CD4-positive, alpha-beta T cell treated with Interleukin-12 subunit alpha and Interleukin-12 subunit beta, for 1 hour (primary cell): ENCODE results near the gene CHTF18.
"Not testable (repeated sequence)": the region's sequence is repeated elsewhere in the genome, so short reads cannot be mapped to it uniquely, and the experiment has no call there.

Source experiments
- DNase-seq: peaks from one replicate; pipeline ENCODE4 v3.0.0-alpha.2; 2020

Gene CHTF18

DNA sequence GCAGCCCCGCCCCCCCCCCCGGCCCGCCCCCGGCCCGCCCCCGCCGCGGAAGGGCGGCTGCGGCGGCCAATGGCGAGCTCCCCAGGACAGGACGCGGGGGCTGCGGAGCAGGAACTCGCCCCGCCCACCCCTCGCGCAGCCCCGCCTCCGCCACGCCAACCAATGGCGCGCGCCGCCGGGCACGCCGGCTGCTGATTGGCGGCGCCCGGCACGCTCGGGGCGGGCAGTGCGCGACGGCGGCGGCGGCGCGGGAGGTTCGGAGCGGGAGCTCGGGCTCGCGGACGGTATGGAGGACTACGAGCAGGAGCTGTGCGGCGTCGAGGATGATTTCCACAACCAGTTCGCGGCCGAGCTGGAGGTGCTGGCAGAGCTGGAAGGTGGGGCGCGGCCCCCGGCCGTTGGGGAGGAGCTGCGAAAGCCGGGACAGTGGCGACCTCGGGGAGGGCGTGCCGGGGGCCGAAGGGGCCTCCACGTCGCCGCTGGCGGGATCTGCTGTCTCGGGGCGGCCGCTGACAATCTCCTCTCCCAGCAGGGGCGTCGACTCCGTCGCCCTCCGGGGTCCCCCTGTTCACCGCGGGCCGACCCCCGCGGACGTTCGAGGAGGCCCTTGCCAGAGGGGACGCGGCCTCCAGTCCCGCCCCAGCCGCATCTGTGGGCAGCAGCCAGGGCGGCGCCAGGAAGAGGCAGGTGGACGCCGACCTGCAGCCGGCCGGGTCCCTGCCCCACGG is at the start of gene CHTF18:
TSS of gene CHTF18 (plus strand) at position 222 of the 728 bp plus-strand sequence. CDS start at position 287, 65 bp downstream.
- peak; percentile 97 for DNase-seq

DNA sequence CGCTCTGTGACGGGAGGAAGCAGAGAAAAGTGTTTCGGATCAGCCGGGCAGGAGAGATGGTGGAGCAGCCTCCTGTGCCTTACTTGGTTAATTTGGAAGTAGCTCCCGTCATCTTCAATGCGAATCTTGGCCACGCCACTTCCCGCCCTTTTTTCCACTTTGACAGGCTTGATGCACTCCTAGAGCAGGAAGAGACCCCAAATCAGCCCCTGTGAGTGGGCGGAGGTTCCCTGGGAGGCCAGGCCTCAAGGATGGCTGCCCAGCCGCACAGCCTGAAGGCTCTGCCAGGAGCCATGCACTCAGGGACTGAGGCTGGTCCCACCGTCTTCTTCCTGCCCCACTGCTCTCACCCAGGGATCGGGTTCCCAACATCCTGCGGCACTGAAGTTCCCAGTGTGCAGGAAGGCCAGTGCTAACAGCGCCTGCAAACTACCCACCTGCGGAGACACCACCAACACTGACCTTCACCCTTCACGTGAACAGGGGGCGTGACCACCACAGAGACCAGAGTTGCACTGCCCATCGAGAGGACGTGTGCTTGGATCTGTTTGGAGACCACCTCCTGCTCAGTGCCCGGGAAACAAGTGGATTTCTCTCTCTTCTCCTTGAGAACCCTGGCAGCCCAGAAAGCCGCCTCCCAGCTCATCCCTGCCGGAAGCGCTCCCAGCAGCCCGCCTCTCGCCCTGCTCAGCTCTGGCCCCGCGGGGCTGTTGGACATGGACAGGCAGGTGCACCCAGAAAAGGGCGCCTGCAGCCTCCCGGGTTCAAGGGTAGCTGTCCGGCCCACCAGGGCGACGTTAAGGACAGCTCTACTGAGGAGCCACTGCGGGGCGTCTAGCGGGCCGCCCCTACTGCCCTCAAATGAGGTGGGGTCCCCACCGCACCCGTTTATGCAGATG is 48.6 kb upstream of the CHTF18 start:
- no peak for DNase-seq

DNA sequence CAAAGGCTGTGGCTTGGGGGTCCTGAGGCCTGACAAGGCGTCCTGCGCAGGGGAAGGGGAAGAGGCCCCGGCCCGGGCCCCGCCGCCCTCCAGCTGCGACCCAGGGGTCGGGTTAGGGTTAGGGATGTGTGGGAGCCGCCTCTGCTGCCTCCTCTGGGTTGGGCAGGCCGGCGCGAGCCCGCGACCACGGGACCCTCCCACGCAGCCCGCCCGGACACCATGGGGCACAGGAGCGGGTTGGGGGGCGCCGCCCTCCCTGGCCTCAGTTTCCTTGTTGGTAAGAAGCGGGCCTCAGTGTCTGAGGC is 48.0 kb upstream of the CHTF18 start:
- DNase-seq = no peak

DNA sequence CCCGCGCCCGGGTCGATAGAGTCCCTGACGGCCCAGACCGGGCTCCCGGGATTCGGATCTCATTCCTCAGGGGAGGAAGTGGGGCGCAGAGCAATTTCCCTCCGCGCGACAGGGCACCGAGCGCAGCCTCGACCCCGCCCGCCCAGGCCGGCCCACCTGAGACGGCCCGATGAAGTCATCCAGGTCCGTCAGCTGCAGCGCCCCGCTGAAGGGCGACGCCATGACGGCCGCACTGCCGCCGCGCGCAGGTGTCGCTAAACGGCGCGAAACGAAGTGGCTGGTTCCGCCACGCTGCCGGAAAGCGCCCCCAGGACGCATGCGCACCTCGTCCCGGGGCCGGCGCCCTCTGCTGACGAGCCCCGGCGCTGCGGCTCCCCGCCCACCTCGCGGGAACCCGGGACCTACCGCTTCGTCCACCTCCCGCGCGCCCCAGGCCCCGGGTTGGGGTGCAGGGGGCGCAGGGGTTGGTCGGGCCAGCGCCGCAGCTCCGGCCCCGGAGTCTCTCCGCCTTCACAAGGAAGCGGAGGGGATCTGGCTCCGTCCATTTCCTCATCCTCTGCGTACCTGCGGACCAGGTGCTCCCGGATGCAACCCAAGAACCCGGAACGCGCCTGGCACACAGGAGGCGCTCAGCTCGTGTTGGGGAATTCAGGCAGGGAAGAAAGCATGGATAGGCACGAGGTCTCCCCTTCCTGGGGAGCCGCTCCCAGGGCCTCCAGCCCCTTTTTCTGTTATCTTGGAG is 47.5 kb upstream of the CHTF18 start, which contains the start of gene CIAO3:
TSS of gene CIAO3 (minus strand) at position 234 of the 742 bp plus-strand sequence. CDS start at position 222, 12 bp downstream.
- DNase-seq = peak; percentile 93

DNA sequence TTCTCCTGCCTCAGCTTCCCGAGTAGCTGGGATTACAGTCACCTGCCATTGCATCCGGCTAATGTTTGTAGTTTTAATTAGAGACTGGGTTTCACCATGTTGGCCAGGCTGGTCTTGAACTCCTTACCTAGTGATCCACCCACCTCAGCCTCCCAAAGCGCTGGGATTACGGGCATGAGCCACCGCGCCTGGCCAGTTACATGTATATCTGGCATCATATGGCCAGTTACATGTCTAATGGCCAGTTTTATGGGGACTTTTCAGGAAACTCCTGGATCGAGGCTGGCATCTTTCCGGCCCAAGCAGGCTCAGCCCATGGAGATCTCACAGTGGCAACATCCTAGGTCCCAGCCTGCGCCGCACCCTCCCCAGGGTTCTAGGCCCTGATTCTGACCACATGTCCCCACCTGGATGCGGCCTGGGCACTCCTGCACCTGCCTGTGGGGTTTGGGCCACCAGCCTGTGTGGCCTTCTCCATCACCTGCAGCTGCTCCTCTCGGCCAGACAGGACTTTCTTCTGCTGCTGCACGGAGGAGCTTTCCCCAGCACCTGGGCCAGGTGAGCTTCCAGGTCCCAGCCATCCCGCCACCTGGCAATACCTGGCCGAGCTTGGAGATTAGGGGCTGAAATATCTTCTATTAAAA is 46.3 kb upstream of the CHTF18 start:
- no peak for DNase-seq

GRCh38 chr16:742894-743293 is 45.5 kb upstream of the CHTF18 start:
- not testable (repeated sequence) for DNase-seq

- no peak for DNase-seq
Measured at GRCh38 chr16:743794-744500, 44.5 kb upstream of the CHTF18 start.

DNA sequence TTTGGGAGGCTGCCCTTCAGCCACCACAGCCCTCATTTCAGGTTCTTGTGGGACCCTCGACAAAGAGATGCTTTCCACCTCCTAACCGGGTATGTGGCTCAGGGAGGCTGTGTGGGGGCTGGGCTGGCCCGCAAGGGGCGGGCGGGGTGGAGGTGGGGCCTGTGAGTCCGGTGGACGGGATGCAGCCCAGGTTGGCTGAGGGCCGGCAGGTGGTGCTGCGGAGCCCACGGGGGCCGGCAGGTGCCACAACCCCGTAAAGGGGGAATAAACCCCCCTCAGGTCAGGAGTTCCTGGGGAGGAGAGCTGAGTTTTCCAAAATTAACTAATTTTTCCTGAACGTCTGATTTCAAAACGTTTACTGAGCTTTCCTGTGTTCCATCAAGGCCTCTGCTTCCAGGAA is 42.7 kb upstream of the CHTF18 start:
- no peak for DNase-seq

DNA sequence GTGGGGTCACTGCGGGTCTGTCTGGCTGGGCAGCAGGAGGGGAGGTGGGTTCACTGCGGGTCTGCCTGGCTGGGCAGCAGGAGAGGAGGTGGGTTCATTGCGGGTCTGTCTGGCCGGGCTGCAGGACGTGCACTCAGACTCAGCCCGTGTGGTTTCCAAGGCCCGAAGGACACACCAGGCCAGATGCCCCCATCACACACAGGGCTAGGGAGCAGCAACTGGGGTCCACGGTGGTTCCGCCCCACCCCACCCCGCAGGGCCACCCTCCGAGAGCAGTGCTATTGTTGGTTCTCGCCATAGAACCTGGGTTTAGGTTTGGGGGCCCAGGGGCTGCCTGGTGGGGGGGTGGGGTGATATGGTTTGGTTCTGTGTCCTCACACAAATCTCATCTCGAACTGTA is 41.8 kb upstream of the CHTF18 start:
- DNase-seq = no peak

GRCh38 chr16:747978-748746 is 40.3 kb upstream of the CHTF18 start:
- DNase-seq = no peak

GRCh38 chr16:749010-749409 is 39.4 kb upstream of the CHTF18 start:
- no peak for DNase-seq

DNA sequence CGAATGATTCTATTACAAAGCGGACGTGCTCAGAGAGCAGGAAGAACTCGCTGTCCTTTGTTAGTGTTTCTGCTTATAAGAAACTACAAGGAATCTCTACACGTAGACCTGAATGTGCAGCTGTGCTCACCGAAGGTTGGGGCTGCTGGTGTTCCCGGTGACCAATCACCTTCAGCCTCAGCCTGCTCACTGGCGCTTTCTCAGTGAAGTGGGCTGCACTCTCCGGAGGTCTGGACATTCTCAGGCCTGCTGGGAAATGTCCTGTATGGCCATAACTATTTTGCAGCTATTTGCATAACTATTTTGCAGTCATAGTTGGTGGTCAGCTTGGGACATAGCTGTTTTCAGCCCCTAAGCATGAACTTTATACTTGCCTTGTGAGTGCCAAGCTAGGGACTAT is 37.9 kb upstream of the CHTF18 start:
- no peak for DNase-seq

GRCh38 chr16:751152-752006 is 37.0 kb upstream of the CHTF18 start:
- no peak for DNase-seq

GRCh38 chr16:752007-752312 is 36.5 kb upstream of the CHTF18 start:
- no peak for DNase-seq

GRCh38 chr16:754121-754607 is 34.3 kb upstream of the CHTF18 start:
- not testable (repeated sequence) for DNase-seq

DNA sequence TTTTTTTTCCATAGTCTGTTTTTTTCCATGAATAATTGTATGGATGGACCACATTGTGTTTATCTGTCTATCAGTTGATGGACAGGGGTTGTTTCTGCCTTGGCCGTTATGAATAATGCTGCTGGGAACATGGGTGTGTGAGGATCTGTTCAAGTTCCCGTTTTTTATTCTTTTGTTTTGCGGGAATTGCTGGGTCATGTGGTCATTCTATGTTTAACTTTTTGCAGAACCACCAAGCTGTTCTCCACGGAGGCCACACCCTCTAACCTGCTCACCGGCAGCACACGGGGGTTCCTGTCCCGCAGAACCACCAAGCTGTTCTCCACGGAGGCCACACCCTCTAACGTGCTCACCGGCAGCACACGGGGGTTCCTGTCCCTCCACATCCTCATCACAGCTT is 33.8 kb upstream of the CHTF18 start:
- DNase-seq = no peak

DNA sequence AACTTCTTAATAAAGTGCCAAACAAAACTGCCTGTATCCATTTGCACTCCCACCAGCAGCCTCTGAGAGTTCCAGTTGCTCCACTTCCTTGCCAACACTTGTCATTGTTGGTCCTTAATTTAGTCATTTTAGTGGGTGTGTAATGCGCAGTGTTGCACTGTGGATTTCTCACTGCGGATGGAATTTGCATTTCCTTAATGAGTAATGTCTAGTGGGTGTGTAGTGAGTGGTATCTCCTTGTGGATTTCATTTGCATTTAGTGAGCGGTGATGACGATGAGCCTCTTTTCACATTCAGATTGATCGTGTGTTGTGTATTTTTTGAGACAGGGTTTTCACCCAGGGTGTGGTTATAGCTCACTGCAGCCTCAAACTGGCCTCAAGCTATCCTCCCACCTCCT is 32.0 kb upstream of the CHTF18 start:
- no peak for DNase-seq

DNA sequence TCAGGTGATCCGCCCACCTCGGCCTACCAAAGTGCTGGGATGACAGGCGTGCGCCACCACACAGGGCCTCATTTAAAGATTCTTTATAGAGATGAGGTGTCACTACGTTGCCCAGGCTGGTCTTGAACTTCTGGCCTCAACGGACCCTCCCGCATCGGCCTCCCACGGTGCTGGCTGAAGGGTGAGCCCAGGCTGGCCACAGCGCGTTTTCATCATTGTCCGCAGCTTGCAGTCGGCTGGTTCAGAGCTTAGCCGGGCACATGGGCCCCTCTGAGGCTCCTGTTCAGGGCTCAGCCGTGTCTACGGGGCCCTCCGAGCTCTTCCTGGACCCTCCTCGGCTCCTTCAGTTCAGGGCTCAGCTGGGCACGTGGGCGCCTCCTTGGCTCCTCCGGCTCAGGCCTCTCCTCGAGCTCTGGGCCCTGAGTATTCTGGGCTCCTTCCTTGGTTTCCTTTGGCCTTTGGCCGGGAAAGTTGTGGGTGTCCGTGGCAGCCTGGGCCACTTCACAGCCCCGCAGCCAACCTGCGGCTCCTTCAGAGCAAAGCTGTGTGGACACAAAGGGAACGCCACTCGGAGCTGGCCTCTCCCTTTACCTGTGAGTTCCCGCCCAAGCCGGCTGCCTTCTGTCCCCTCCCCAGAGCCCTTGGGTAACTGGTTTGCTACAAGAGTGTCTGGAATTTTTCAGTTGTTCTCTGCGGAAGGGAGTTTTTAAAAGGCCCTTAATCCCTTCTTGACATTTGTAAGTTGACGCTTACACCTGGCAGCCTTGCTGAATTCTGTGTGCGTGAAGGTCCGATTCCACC is 29.1 kb upstream of the CHTF18 start:
- DNase-seq = no peak

- DNase-seq = no peak
Measured at GRCh38 chr16:760065-760464, 28.4 kb upstream of the CHTF18 start.
